HG02642 (cell line): ENCODE results near the gene HSP90AA1.
"Not testable (repeated sequence)": the region's sequence is repeated elsewhere in the genome, so short reads cannot be mapped to it uniquely, and the experiment has no call there.

Experiments
- ATAC-seq: cut with Tn5 transposase; IDR thresholded peaks from one replicate; pipeline ENCODE4 v1.9.1; 2021; ENCODE audit warnings: mild to moderate bottlenecking; ENCODE audit not compliant: unreplicated experiment, poor library complexity

The HSP90AA1 gene

DNA sequence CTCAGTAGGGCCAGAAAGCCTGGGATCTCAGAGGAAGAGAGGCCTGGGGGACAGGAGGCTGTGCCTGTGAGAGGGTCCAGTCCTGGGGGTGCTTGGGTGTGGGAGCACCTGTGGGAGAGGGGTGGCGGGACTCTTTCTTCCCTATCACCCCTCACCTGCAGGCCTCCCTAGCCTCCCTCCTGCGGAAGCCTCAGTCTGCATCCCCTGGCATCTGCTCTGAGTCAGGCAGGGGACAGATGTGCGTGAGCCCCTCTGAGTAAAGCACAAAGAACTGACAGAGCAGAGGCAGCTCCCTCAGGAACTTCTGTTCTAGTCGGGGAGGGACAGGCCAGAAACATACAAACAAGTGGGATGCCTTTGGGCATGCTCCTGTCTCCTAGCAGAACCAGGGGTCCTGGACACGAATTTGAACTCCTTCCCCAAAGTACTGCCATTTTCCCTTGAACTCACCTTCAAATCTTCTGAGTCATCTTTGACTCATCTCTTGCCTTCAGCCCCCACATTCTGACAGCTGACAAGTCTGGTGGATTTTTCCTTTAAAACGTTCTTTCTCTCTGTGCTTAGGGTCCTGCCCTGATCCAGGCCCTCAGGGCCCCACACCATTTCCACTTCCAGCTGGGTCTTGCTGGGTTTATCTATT, 8.5 kb upstream of the HSP90AA1 start:
- ATAC-seq: no peak

GRCh38 chr14:102094101-102094500, 7.3 kb upstream of the HSP90AA1 start:
- no peak for ATAC-seq

GRCh38 chr14:102092806-102093205, 6.0 kb upstream of the HSP90AA1 start:
- no peak for ATAC-seq

DNA sequence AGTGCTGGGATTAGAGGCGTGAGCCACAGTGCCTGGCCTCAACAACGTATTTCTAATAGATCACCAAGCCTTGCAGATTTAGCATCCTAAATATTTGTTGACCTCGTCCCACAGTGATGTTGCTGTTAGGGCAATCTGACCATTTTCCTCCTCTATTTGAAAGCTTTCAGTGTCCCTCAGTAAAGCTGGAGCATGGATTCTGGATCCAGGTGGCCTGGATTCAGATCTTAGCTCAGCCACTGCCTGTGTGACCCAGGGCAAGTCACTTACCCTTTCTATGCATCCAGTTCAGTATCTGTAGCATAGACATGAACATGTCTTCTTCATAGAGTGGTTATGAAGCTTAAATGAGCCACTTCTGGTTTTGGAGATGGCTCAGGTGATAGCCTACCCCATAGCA, 3.9 kb upstream of the HSP90AA1 start:
- ATAC-seq: no peak

GRCh38 chr14:102089621-102090343, 2.9 kb upstream of the HSP90AA1 start:
- ATAC-seq: no peak

GRCh38 chr14:102088012-102088792, 1.4 kb upstream of the HSP90AA1 start:
- ATAC-seq: no peak

DNA sequence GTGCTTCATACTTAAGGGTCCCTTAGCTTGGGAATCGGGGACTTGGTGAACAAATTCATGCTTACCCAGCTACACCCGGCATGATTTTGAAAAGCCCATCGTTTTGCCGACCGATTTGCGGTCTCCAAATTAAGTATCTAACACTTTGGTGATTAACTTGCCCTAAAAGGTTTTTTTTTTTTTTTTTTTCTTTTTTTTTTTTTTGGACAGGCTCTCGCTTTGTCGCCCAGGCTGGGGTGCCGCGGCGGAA, 843 bp upstream of the HSP90AA1 start:
- no peak for ATAC-seq

DNA sequence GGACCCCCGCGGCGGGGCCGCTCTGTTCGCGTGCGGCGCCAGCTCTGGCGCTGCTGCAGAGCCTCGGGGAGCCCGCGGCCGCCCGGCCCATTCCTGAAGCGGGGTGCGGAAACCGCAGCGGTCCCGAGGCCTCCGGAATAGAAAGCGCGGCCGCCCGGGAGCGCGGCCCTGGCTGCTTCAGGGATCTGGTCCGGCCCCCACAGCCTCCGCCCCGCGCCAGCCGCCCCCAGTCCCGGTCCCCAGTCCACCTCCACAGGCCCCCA, 204 bp downstream of the HSP90AA1 start:
- no peak for ATAC-seq

DNA sequence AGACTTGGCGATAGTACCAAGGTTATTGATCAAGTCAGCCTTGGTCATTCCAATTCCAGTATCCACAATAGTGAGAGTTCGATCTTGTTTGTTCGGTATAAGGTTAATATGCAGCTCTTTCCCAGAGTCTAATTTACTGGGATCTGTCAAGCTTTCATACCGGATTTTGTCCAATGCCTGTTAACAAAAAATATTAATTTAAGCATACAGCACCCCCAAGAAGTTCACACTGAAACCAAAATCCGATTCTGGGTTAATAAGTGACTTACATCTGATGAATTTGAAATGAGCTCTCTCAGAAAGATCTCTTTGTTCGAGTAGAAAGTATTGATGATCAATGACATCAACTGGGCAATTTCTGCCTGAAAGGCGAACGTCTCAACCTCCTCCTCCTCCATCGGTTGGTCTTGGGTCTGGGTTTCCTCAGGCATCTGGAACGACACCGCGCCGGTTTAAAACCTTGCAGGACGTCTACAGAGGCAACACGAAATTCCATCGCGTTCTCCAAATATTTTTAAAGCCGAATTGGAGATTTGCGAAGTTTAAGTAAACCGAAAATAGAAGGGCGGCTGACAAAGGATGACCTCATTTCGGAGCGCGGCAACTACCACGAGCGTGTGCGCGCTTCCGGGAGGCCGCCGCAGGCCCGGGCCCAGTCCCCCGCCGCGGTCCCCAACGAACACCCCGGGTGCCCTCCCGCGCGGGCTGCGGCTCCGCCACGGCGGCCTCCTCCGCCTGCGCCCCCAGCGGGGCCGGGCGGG, 716 bp downstream of the HSP90AA1 start:
- ATAC-seq: peak; percentile 28

- ATAC-seq: no peak
Observed at GRCh38 chr14:102085488-102085887, 1.4 kb downstream of the HSP90AA1 start.

- no peak for ATAC-seq
Observed at GRCh38 chr14:102084931-102085330, 1.9 kb downstream of the HSP90AA1 start.

DNA sequence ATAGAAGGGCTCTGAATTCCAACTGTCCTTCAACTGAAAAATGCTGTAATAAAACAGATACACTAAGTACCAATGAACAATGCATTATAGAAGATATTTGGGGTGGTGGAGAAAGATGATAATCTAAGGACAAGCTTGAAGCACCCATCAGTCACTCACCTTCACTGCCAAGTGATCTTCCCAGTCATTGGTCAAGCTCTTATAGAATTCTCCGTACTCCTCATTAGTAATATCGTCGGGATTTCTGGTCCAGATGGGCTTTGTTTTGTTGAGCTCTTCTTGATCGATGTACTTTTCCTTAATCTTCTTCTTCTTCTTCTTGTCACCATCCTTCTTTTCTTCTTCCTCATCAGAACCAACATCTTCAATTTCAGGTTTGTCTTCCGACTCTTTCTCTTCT, 2.3 kb downstream of the HSP90AA1 start:
- not testable (repeated sequence) for ATAC-seq

DNA sequence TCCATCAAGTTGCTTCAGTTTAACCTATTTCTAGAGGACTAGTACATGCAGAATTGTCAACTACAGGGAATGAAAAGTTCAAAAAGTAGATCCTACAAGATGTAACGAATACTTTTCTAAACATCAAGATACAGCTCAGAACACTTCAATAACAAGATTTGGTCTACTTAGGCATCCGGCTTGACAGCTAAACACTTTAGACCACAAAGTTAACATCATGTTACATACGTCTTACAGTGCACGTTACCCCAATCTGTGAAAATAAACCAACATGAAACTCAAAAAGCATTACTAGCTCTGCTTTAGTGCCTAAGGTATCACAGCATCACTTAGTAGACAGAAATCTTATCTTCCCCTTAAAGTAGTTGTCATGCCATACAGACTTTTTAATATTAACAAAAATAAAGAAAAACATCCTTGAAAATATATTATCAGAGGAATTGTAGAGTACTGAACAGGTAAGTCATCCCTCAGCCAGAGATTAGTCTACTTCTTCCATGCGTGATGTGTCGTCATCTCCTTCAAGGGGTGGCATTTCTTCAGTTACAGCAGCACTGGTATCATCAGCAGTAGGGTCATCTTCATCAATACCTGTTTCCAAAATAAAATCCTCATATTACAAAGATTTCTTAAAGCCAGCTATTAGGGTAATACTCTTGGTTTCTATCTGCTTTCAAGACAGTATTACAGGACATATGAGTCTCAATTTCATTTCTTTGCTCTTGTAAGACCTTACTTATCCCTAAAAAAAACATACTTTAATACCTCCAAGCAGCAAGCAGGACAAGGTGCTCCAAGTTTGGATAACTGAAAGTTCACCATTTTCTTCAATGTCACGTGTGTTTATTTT, 5.4 kb downstream of the HSP90AA1 start:
- ATAC-seq: no peak

GRCh38 chr14:102080183-102081080, 6.4 kb downstream of the HSP90AA1 start:
- no peak for ATAC-seq

DNA sequence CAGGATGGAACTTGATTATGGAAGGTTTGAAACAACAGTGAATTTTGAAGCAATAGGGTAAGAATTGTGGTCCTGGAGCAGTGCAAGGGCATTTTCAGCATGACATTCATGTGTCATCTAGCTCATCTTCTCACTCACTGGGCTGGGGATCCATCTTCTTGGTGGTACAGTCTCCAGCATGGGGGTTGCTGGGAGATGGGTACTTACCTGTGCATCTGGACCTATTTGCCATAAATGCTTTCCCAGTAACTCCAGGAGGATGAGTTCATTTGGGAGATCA, 7.2 kb downstream of the HSP90AA1 start:
- no peak for ATAC-seq

DNA sequence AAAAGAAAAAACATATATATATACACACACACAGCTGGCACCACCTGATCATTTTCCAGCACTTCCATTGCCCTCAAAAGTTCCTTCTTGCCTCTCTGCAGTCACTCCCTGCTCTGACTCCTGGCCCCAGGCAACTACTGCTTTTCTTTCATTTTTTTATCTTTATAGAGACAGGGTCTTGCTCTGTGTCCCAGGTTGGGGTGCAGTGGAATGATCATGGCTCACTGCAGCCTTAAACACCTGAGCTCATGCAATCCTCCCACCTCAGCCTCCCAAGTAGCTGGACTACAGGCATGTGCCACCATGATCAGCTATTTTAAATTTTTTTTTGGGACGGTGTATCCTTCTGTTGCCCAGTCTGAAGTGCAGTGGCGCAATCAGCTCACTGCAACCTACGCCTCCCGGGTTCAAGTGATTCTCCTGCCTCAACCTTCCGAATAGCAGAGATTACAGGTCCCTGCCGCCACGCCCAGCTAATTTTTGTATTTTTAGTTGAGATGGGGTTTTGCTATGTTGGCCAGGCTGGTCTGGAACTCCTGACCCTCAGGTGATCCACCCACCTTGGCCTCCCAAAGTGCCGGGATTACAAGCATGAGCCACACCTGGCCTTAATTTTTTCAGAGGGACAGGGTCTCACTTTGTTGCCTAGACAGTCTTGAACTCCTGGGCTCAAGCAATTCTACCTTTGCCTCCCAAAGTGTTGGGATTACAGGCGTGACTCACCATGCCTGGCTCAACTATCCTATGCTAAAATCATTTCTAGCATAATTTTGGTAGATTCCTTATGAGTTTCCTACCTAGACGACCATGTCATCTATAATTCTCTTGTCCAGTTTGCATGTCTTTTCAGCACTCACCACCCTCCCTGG, 7.8 kb downstream of the HSP90AA1 start:
- ATAC-seq: no peak

DNA sequence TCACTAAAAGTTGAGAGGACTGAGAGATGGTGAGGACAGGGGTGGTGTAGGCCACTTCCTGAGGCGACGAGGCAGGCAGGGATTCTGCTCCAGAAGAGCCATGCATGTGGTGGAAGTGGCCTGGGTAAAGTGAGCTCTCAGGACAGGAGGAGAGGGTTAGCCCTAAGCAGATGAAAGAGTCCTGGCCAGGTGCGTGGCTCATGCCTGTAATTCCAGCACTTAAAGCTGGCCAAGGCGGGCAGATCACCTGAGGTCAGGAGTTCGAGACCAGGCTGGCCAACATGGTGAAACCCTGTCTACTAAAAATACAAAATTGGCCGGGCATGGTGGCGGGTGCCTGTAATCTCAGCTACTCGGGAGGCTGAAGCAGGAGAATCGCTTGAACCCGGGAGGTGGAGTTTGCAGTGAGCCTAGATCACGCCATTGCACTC, 8.5 kb downstream of the HSP90AA1 start:
- ATAC-seq: not testable (repeated sequence)

DNA sequence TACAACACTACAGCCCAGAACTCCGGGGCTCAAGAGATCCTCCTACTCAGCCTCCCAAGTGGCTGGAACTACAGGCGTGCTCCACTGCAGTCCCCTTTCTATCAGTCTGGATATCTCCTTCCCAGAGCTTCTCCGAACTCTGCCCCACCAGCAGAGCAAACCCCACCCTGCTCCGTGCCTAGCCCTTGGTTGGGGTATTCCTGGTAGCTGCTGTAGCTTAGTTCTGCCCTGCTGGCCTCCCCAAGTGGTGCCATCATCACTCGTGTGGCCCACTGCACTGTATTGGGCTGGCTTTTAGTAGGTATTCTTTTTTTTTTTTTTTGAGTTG, 9.5 kb downstream of the HSP90AA1 start:
- ATAC-seq: no peak

- ATAC-seq: no peak
Observed at GRCh38 chr14:102075155-102075554, 11.7 kb downstream of the HSP90AA1 start.
